Keratinocyte (primary cell): Measurements from ENCODE around the gene SMARCA2. TPM values are rescaled to one million over a fixed set of nuclear protein-coding genes. Genes with fewer than 3 reads are reported as not detected.
A peak's percentile ranks its signal among the peaks of the same experiment; 100 is the strongest.

Source experiments
- DNase-seq: peaks from one replicate; pipeline ENCODE4 v3.0.0-alpha.2; 2011; ENCODE audit warnings: low read depth, missing footprints, low spot score
- FAIRE-seq: peaks from 2 replicates; lab custom pipeline; 2011; peaks lifted over from hg19 to GRCh38; lab: Jason Lieb, UNC
- H2AFZ ChIP-seq: 2 replicates; pipeline ENCODE4 v1.6.0; 2012; ENCODE audit warnings: low read length, control low read depth, inconsistent platforms; ENCODE audit not compliant: control insufficient read depth
- H3K27ac ChIP-seq: 2 replicates; pipeline ENCODE4 v1.5.1; 2011; ENCODE audit warnings: low read length; ENCODE audit not compliant: control insufficient read depth, insufficient read depth
- H3K27me3 ChIP-seq: 3 replicates; pipeline ENCODE4 v1.6.0; 2011; ENCODE audit warnings: low read length; ENCODE audit not compliant: control insufficient read depth, insufficient read depth; ENCODE audit errors: extremely low read depth
- H3K36me3 ChIP-seq, 2 experiments: 2 replicates in 1 of 2; 3 replicates in 1 of 2; pipeline ENCODE4 v1.5.1; 2011; ENCODE audit warnings: low read length in 2 of 2, mild to moderate bottlenecking in 1 of 2; ENCODE audit not compliant: control insufficient read depth in 2 of 2, insufficient read depth in 2 of 2; ENCODE audit errors: extremely low read depth in 1 of 2
- H3K4me1 ChIP-seq: 3 replicates; pipeline ENCODE4 v1.5.1; 2011; ENCODE audit warnings: low read length; ENCODE audit not compliant: control insufficient read depth, insufficient read depth; ENCODE audit errors: extremely low read depth
- H3K4me2 ChIP-seq: 3 replicates; pipeline ENCODE4 v1.6.0; 2011; ENCODE audit warnings: low read depth, low read length; ENCODE audit not compliant: control insufficient read depth, insufficient read depth; ENCODE audit errors: extremely low read depth
- H3K4me3 ChIP-seq, 3 experiments: fragments of 200-600 bp in 1 of 3; sonication (generic) in 1 of 3; 2 replicates in 2 of 3; 3 replicates in 1 of 3; pipeline ENCODE4 v1.5.1; 2011 to 2016; ENCODE audit warnings: low read length in 3 of 3, mild to moderate bottlenecking in 3 of 3, control low read depth in 2 of 3, inconsistent platforms in 1 of 3, low read depth in 1 of 3, mixed read lengths in 1 of 3, mixed run types in 1 of 3, moderate library complexity in 1 of 3; ENCODE audit not compliant: control insufficient read depth in 2 of 3, insufficient read depth in 2 of 3; ENCODE audit errors: extremely low read depth in 1 of 3
- H3K79me2 ChIP-seq: 2 replicates; pipeline ENCODE4 v1.6.0; 2012; ENCODE audit warnings: low read length; ENCODE audit not compliant: control insufficient read depth, insufficient read depth
- H3K9ac ChIP-seq: 3 replicates; pipeline ENCODE4 v1.6.0; 2011; ENCODE audit warnings: low read length; ENCODE audit not compliant: control insufficient read depth, insufficient read depth; ENCODE audit errors: extremely low read depth
- H3K9me1 ChIP-seq: 3 replicates; pipeline ENCODE4 v1.6.0; 2011; ENCODE audit warnings: low read length; ENCODE audit not compliant: control insufficient read depth, insufficient read depth; ENCODE audit errors: extremely low read depth
- H3K9me3 ChIP-seq: 2 replicates; pipeline ENCODE4 v1.5.1; 2012; ENCODE audit warnings: low read depth, low read length; ENCODE audit not compliant: control insufficient read depth
- H4K20me1 ChIP-seq: 3 replicates; pipeline ENCODE4 v1.6.0; 2011; ENCODE audit warnings: low read length; ENCODE audit not compliant: control insufficient read depth, insufficient read depth; ENCODE audit errors: extremely low read depth
- EZH2 ChIP-seq: IDR thresholded peaks from one replicate; pipeline ENCODE4 v1.6.1; 2012; ENCODE audit warnings: inconsistent platforms, mild to moderate bottlenecking, low read length, moderate library complexity
- dilution Hi-C: fragments of 300-500 bp; cut with MboI; formaldehyde crosslinking; loops from one replicate; pipeline ENCODE4 v1.7.0; 2020; ENCODE audit warnings: low sequenced_read_pairs; ENCODE audit not compliant: extremely low pct_ligation_motif_present
- polyA plus RNA-seq, 5 experiments: library from polyadenylated mRNA; depleted of rRNA in 3 of 5; stranded (reverse) in 3 of 5; stranded (forward) in 1 of 5; unstranded in 1 of 5; fragments of >200 nt; gene quantifications; 1 replicate in 1 of 5; 2 replicates in 3 of 5; 3 replicates in 1 of 5; pipeline versions ENCODE4 v1.2.1 to v1.2.3, GENCODE V29; 2011 to 2012; ENCODE audit warnings: missing spikeins in 2 of 5, low read depth in 1 of 5, low replicate concordance in 1 of 5
- TF ChIP-seq, protein P1 (sequence below), 3 experiments: IDR thresholded peaks in 1 of 3; conservative IDR thresholded peaks in 1 of 3; optimal IDR thresholded peaks in 1 of 3; 2 replicates in 2 of 3; 3 replicates in 1 of 3; pipeline versions ENCODE3 to v1.5.1; 2011; ENCODE audit warnings: low read length in 3 of 3, mild to moderate bottlenecking in 3 of 3, moderate library complexity in 2 of 3, control low read depth in 1 of 3, inconsistent platforms in 1 of 3; ENCODE audit not compliant: insufficient read depth in 2 of 3; ENCODE audit errors: extremely low read depth in 1 of 3

SMARCA2 gene
- polyA plus RNA-seq, 1 donor (not counting 4 experiments of a cell fraction or from before 2014, with no cell fraction given), result 39.0 TPM

DNA sequence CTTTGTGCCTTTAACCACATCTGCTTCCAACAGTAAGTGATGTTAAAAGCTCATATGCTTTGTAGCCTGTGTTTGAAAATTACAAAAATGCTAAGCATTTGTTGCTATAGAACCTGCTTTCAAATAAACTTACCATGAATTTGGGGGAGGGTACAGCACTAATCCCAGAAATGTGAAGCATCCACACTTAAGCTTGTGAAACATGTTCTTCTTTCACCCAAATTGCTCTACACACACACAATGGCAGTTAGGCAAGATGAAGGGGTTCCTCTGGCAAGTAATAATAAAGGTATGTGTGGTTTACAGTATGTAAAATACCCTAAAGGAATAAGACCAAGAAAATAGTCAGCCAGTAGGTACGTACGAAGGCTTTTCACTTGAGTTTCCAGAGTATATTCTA lies 165.6 kb downstream of the SMARCA2 start:
- H3K27ac ChIP-seq, result no peak overlapping the region
- no peak for FAIRE-seq

DNA sequence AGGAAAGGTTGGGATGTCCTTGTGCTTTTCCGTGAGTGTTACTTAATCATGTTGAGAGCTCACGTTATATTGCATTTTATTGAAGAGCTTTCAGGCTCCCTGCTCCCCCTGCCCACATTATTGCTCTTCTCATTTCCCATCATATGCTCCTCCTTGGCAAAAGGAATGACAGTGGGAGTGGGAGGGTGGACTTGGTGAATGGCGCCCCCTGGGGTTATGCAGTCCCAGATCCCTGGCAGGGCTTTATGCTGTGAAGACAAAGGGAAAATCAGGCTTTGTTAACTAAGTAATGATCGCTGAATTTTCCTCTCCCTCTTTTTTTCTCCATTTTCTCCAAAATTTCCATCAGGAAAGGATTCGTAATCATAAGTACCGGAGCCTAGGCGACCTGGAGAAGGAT lies 166.6 kb downstream of the SMARCA2 start:
- DNase-seq, result no peak
- H4K20me1 ChIP-seq, result no peaks in the 10 kb centered on the region
- H3K27me3 ChIP-seq, result no peaks in the 10 kb centered on the region
- no peak overlapping the region for H3K9ac ChIP-seq
- dilution Hi-C loops, result no loop called here
- peak; percentile 29 for FAIRE-seq
- no peak overlapping the region for H3K4me3 ChIP-seq
- H3K79me2 ChIP-seq, result no peaks in the 10 kb centered on the region
- H3K9me3 ChIP-seq, result no peaks in the 10 kb centered on the region
- H2AFZ ChIP-seq, result no peak overlapping the region
- H3K36me3 ChIP-seq, result peaks cover 0 to 4% of the 10 kb centered on the region in 2 experiments
- TF ChIP-seq, protein P1, sequence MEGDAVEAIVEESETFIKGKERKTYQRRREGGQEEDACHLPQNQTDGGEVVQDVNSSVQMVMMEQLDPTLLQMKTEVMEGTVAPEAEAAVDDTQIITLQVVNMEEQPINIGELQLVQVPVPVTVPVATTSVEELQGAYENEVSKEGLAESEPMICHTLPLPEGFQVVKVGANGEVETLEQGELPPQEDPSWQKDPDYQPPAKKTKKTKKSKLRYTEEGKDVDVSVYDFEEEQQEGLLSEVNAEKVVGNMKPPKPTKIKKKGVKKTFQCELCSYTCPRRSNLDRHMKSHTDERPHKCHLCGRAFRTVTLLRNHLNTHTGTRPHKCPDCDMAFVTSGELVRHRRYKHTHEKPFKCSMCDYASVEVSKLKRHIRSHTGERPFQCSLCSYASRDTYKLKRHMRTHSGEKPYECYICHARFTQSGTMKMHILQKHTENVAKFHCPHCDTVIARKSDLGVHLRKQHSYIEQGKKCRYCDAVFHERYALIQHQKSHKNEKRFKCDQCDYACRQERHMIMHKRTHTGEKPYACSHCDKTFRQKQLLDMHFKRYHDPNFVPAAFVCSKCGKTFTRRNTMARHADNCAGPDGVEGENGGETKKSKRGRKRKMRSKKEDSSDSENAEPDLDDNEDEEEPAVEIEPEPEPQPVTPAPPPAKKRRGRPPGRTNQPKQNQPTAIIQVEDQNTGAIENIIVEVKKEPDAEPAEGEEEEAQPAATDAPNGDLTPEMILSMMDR (optimal IDR thresholded peaks at IDR 0.05 in 1 of 3, IDR thresholded peaks at IDR 0.05 in 1 of 3, conservative IDR thresholded peaks at IDR 0.05 in 1 of 3; ENCODE audit: extremely low read depth in 1 of 3, insufficient read depth in 2 of 3, low read length in 3 of 3), result peak; percentile 55 to 76 (median 58)
- no peak for TF ChIP-seq EZH2
- H3K9me1 ChIP-seq, result no peaks in the 10 kb centered on the region
- peaks cover 3% of the 10 kb centered on the region for H3K4me1 ChIP-seq
- H3K27ac ChIP-seq, result no peak overlapping the region
- H3K4me2 ChIP-seq, result no peak overlapping the region

More for the DNA sequence above, 165.6 kb downstream of the SMARCA2 start:
- Histone ChIP-seq H3K36me3 (no peaks in the 10 kb centered on the region), H3K4me2 (no peak overlapping the region), H3K9ac (no peak overlapping the region), H3K4me3 (no peak overlapping the region), H3K4me1 (peaks cover 3% of the 10 kb centered on the region), H3K9me1 (no peaks in the 10 kb centered on the region), H2AFZ (no peak overlapping the region), H3K79me2 (no peaks in the 10 kb centered on the region), H3K27me3 (no peaks in the 10 kb centered on the region), H3K9me3 (no peaks in the 10 kb centered on the region), H4K20me1 (no peaks in the 10 kb centered on the region)
- no peak for DNase-seq
- TF ChIP-seq EZH2, result no peak
- TF ChIP-seq, protein P1 (optimal IDR thresholded peaks at IDR 0.05 in 1 of 3, IDR thresholded peaks at IDR 0.05 in 1 of 3, conservative IDR thresholded peaks at IDR 0.05 in 1 of 3; ENCODE audit: extremely low read depth in 1 of 3, insufficient read depth in 2 of 3, low read length in 3 of 3), result no peak
- dilution Hi-C loops, result no loop called here
